PC-3 (cell line): ENCODE measurements around the gene ANGPTL4. TPM values are rescaled to one million over a fixed set of nuclear protein-coding genes. Genes with fewer than 3 reads are reported as not detected.

Experiments
- ATAC-seq: fragments of 200-7000 bp; cut with Tn5 transposase; 2 replicates; pipeline ENCODE4 v1.9.1; 2020; ENCODE audit warnings: mild to moderate bottlenecking, moderate library complexity
- BruUV-seq: library from RNA; stranded (reverse); fragments of 400-500 nt; replicated peaks from 2 replicates; lab custom pipeline; 2021; lab: Mats Ljungman, UMichigan
- CTCF ChIA-PET: fragments of 300-600 bp; sonication (Branson Sonifier 250); formaldehyde crosslinking; loops from one replicate; lab custom pipeline; 2022; ENCODE audit warnings: antibody characterized with exemption; lab: Charles Lee
- POLR2A ChIA-PET: fragments of 300-600 bp; sonication (Branson Sonifier 250); formaldehyde crosslinking; loops from one replicate; lab custom pipeline; 2022; ENCODE audit warnings: antibody characterized with exemption; ENCODE audit not compliant: unreplicated experiment; lab: Charles Lee
- DNase-seq: peaks from one replicate; pipeline ENCODE4 v3.0.0-alpha.2; 2015
- H2AFZ ChIP-seq: fragments of 300-600 bp; sonication (generic); 2 replicates; pipeline ENCODE4 v1.6.0; 2016; ENCODE audit warnings: antibody characterized with exemption, low read length
- H3F3A ChIP-seq: fragments of 300-600 bp; sonication (generic); one replicate; pipeline ENCODE4 v1.6.0; 2017; ENCODE audit warnings: antibody characterized with exemption, low read length, control low read depth, mild to moderate bottlenecking; ENCODE audit not compliant: unreplicated experiment
- H3K27ac ChIP-seq: fragments of 300-600 bp; sonication (generic); 2 replicates; pipeline ENCODE4 v1.5.1; 2016; ENCODE audit warnings: mild to moderate bottlenecking, low read length
- H3K27me3 ChIP-seq: fragments of 300-600 bp; sonication (generic); 2 replicates; pipeline ENCODE4 v1.6.1; 2016; ENCODE audit warnings: low read length, mixed read lengths
- H3K36me3 ChIP-seq: fragments of 300-600 bp; sonication (generic); 2 replicates; pipeline ENCODE4 v1.6.1; 2016; ENCODE audit warnings: low read depth, mixed run types, low read length, mixed read lengths
- H3K4me1 ChIP-seq: fragments of 300-600 bp; sonication (generic); 2 replicates; pipeline ENCODE4 v1.5.1; 2016; ENCODE audit warnings: low read length; ENCODE audit not compliant: insufficient read depth
- H3K4me2 ChIP-seq: fragments of 300-600 bp; sonication (generic); 2 replicates; pipeline ENCODE4 v1.6.0; 2016; ENCODE audit warnings: low read length
- H3K4me3 ChIP-seq: fragments of 300-600 bp; sonication (generic); 2 replicates; pipeline ENCODE4 v1.5.1; 2016; ENCODE audit warnings: mild to moderate bottlenecking, low read length, mixed read lengths
- H3K79me2 ChIP-seq: fragments of 300-600 bp; sonication (generic); 2 replicates; pipeline ENCODE4 v1.6.1; 2017; ENCODE audit warnings: low read length, mixed read lengths
- H3K9ac ChIP-seq: fragments of 300-600 bp; sonication (generic); 2 replicates; pipeline ENCODE4 v1.6.0; 2016; ENCODE audit warnings: mild to moderate bottlenecking, low read length
- H3K9me2 ChIP-seq: fragments of 300-600 bp; sonication (generic); replicated peaks from 2 replicates; pipeline ENCODE4 v1.6.1; 2016; ENCODE audit warnings: mixed run types, low read length, mixed read lengths
- H3K9me3 ChIP-seq: fragments of 300-600 bp; sonication (generic); 2 replicates; pipeline ENCODE4 v1.6.1; 2016; ENCODE audit warnings: low read length, mixed read lengths
- H4K20me1 ChIP-seq: fragments of 300-600 bp; sonication (generic); 2 replicates; pipeline ENCODE4 v1.6.1; 2016; ENCODE audit warnings: low read length, mixed read lengths
- EZH2 ChIP-seq: fragments of 300-600 bp; sonication (generic); IDR thresholded peaks from one replicate; pipeline ENCODE4 v1.6.1; 2017; ENCODE audit warnings: antibody characterized with exemption, mild to moderate bottlenecking, low read length; ENCODE audit not compliant: unreplicated experiment
- EZH2phosphoT487 ChIP-seq: fragments of 300-600 bp; sonication (generic); IDR thresholded peaks from 2 replicates; pipeline ENCODE4 v1.6.1; 2018; ENCODE audit warnings: mild to moderate bottlenecking, antibody characterized with exemption, low read length, borderline replicate concordance
- intact Hi-C: fragments of 100-400 bp; cut with micrococcal nuclease; formaldehyde crosslinking; loops from 2 replicates; pipeline ENCODE4 v1.9.0; 2023
- total RNA-seq: library from RNA; depleted of rRNA; stranded (reverse); fragments of >200 nt; gene quantifications from 2 replicates; pipeline ENCODE4 v1.2.3, GENCODE V29; 2014
- TF ChIP-seq, protein P1 (sequence below): fragments of 300-600 bp; sonication (generic); conservative IDR thresholded peaks from 2 replicates; pipeline ENCODE4 v1.5.1; 2017; ENCODE audit warnings: antibody characterized with exemption, low read depth, mild to moderate bottlenecking, low read length

ANGPTL4 gene
- total RNA-seq, 1 experiment from 2014 or later: 6.7 TPM

- DNase-seq (no peak), ATAC-seq (no peak)
- no TSS peak for BruUV-seq
- Histone ChIP-seq H3F3A (peaks cover 4% of the 10 kb centered on the region), H3K4me3 (no peak overlapping the region; the same call in 1 of the 2 replicates), H3K9me2 (no peaks in the 10 kb centered on the region), H3K9ac (peak overlapping the region; percentile 61), H3K79me2 (peaks cover 28% of the 10 kb centered on the region), H3K27ac (peak overlapping the region; percentile 91), H4K20me1 (peaks cover 20% of the 10 kb centered on the region), H3K27me3 (no peaks in the 10 kb centered on the region), H3K9me3 (no peaks in the 10 kb centered on the region), H3K4me2 (peak overlapping the region; percentile 47), H2AFZ (no peak overlapping the region), H3K4me1 (peaks cover 31% of the 10 kb centered on the region), H3K36me3 (no peaks in the 10 kb centered on the region)
- no peak for TF ChIP-seq EZH2
- TF ChIP-seq EZH2phosphoT487: no peak
- TF ChIP-seq, protein P1, sequence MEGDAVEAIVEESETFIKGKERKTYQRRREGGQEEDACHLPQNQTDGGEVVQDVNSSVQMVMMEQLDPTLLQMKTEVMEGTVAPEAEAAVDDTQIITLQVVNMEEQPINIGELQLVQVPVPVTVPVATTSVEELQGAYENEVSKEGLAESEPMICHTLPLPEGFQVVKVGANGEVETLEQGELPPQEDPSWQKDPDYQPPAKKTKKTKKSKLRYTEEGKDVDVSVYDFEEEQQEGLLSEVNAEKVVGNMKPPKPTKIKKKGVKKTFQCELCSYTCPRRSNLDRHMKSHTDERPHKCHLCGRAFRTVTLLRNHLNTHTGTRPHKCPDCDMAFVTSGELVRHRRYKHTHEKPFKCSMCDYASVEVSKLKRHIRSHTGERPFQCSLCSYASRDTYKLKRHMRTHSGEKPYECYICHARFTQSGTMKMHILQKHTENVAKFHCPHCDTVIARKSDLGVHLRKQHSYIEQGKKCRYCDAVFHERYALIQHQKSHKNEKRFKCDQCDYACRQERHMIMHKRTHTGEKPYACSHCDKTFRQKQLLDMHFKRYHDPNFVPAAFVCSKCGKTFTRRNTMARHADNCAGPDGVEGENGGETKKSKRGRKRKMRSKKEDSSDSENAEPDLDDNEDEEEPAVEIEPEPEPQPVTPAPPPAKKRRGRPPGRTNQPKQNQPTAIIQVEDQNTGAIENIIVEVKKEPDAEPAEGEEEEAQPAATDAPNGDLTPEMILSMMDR: no peak
- POLR2A ChIA-PET: interaction anchor here (0.7 kb wide), 1 partner anchor 34 kb away, joined by 13 read pairs; no protein-coding TSS in a partner anchor
- CTCF ChIA-PET: interaction anchor here (0.5 to 0.6 kb wide), 2 partner anchors 47 to 416 kb away, joined by 5 to 7 read pairs; no protein-coding TSS in a partner anchor
- intact Hi-C loops: no loop called here
Observed at GRCh38 chr19:8388612-8388958, 24.6 kb downstream of the ANGPTL4 start.

DNA sequence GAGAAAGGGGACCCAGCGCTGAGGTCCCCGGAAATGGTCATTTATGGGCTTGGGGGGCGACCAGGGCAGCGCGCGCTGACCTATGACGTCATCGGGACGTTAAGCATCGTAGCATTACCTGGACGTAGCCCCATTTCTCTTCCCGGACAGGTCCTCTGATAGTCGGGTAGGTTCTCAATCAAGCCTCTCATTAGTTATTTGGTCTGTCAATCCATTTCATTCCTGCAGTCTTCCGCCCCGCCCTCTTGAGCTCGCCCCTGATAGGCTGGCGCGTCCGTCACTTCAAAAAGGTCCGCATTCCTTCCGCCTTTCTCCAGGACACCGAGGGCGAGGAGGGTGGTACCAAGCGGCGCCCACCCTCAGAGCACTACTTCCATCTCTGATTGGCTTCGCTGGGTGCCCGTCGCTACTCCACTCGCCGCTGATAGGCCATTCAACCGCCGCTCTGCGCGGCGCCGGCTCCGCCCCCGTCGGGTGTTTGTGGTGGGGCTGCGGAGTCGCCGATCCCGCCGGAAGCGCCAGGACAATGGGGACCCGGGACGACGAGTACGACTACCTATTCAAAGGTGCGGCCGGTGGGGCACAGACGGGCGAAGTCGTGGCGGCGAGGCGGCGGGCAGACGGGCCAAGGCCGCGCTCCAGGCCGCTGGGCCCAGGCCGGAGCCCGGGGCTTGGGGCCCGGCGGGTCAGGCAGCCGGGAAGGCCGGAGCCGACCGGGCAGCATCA is 26.1 kb downstream of the ANGPTL4 start, which contains the start of gene RAB11B:
TSS of gene RAB11B (plus strand) at position 470 of the 726 bp plus-strand sequence. CDS start at position 527, 57 bp downstream.
- peaks cover 38% of the 10 kb centered on the region for H3K79me2 ChIP-seq

More for the DNA sequence above, 26.1 kb downstream of the ANGPTL4 start, which contains the start of gene RAB11B:
- H3K27ac ChIP-seq: peak within 1 kb of the TSS; percentile 94
- peaks cover 4% of the 10 kb centered on the region for H3F3A ChIP-seq
- BruUV-seq: no TSS peak
- H4K20me1 ChIP-seq: peaks cover 22% of the 10 kb centered on the region
- H3K36me3 ChIP-seq: no peaks in the 10 kb centered on the region
- TF ChIP-seq, protein P1: no peak
- no peak for TF ChIP-seq EZH2phosphoT487
- TF ChIP-seq EZH2: no peak
- peak; percentile 93 for ATAC-seq
- H3K4me3 ChIP-seq: peak within 1 kb of the TSS; percentile 89
- no peaks in the 10 kb centered on the region for H3K27me3 ChIP-seq
- peak within 1 kb of the TSS; percentile 83 for H2AFZ ChIP-seq
- POLR2A ChIA-PET: interaction anchor here (0.6 to 0.7 kb wide), 5 partner anchors 37 to 207 kb away, joined by 3 to 22 read pairs (median 3); partner anchors contain the start of gene ZNF414
- CTCF ChIA-PET: interaction anchor here (0.6 to 1.0 kb wide), 3 partner anchors 34 to 56 kb away, joined by 7 to 12 read pairs (median 7); no protein-coding TSS in a partner anchor
- intact Hi-C loops: loop anchor here (1.0 to 2.0 kb wide), 3 partner anchors 28 to 71 kb away; no protein-coding TSS in a partner anchor
- peak within 1 kb of the TSS; percentile 98 for H3K9ac ChIP-seq
- peak within 1 kb of the TSS; percentile 96 for H3K4me2 ChIP-seq
- H3K9me2 ChIP-seq: no peaks in the 10 kb centered on the region
- no peaks in the 10 kb centered on the region for H3K9me3 ChIP-seq
- H3K4me1 ChIP-seq: peaks cover 39% of the 10 kb centered on the region
- peak; percentile 100 for DNase-seq
